Measurements from ENCODE around the gene LRP1-AS. TPM values are rescaled to one million over a fixed set of nuclear protein-coding genes. Genes with fewer than 3 reads are reported as not detected.

The LRP1-AS gene
- total RNA-seq, 1 experiment from 2014 or later: not detected

GRCh38 chr12:57153415-57153997 lies 6.1 kb upstream of the LRP1-AS start:
- CTCF ChIA-PET: interaction anchor here (1.7 kb wide), 1 partner anchor 22 kb away, joined by 7 read pairs; no protein-coding TSS in a partner anchor
- POLR2A ChIA-PET: interaction anchor here (0.6 kb wide), 1 partner anchor 31 kb away, joined by 3 read pairs; no protein-coding TSS in a partner anchor
- Mint-ChIP-seq H3K4me3 (no peak overlapping the region), H3K4me1 (peaks cover 4% of the 10 kb centered on the region; the same call in 1 of the 2 replicates), H3K27me3 (ENCODE audit: low read depth) (no peaks in the 10 kb centered on the region), H3K9me3 (no peaks in the 10 kb centered on the region), H3K36me3 (peaks cover 51% of the 10 kb centered on the region), H3K27ac (no peak overlapping the region)
- TF ChIP-seq, protein P1, sequence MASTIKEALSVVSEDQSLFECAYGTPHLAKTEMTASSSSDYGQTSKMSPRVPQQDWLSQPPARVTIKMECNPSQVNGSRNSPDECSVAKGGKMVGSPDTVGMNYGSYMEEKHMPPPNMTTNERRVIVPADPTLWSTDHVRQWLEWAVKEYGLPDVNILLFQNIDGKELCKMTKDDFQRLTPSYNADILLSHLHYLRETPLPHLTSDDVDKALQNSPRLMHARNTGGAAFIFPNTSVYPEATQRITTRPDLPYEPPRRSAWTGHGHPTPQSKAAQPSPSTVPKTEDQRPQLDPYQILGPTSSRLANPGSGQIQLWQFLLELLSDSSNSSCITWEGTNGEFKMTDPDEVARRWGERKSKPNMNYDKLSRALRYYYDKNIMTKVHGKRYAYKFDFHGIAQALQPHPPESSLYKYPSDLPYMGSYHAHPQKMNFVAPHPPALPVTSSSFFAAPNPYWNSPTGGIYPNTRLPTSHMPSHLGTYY (CRISPR knock-in tag; IDR thresholded peaks at IDR 0.05): no peak
- TF ChIP-seq GRHL2 (CRISPR knock-in tag; IDR thresholded peaks at IDR 0.05; ENCODE audit: insufficient replicate concordance, severe bottlenecking): no peak
- no peak for TF ChIP-seq ZNF416 (CRISPR knock-in tag; IDR thresholded peaks at IDR 0.05)
- TF ChIP-seq, protein P2, sequence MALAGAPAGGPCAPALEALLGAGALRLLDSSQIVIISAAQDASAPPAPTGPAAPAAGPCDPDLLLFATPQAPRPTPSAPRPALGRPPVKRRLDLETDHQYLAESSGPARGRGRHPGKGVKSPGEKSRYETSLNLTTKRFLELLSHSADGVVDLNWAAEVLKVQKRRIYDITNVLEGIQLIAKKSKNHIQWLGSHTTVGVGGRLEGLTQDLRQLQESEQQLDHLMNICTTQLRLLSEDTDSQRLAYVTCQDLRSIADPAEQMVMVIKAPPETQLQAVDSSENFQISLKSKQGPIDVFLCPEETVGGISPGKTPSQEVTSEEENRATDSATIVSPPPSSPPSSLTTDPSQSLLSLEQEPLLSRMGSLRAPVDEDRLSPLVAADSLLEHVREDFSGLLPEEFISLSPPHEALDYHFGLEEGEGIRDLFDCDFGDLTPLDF (CRISPR knock-in tag; IDR thresholded peaks at IDR 0.05): no peak
- TF ChIP-seq SOX15 (CRISPR knock-in tag; IDR thresholded peaks at IDR 0.05): no peak
- TF ChIP-seq ATF1 (CRISPR knock-in tag; IDR thresholded peaks at IDR 0.05): no peak
- TF ChIP-seq ZNF423 (CRISPR knock-in tag; IDR thresholded peaks at IDR 0.05): no peak
- no peak for TF ChIP-seq ELF4 (CRISPR knock-in tag; IDR thresholded peaks at IDR 0.05; ENCODE audit: low read depth)
- no peak for TF ChIP-seq USF1 (CRISPR knock-in tag; IDR thresholded peaks at IDR 0.05)
- TF ChIP-seq TP53 (CRISPR knock-in tag; IDR thresholded peaks at IDR 0.05): no peak
- no peak for TF ChIP-seq PRRX2 (CRISPR knock-in tag; IDR thresholded peaks at IDR 0.05)
- DNase-seq (ENCODE audit: low spot score) (no peak), ATAC-seq (no peak)

DNA sequence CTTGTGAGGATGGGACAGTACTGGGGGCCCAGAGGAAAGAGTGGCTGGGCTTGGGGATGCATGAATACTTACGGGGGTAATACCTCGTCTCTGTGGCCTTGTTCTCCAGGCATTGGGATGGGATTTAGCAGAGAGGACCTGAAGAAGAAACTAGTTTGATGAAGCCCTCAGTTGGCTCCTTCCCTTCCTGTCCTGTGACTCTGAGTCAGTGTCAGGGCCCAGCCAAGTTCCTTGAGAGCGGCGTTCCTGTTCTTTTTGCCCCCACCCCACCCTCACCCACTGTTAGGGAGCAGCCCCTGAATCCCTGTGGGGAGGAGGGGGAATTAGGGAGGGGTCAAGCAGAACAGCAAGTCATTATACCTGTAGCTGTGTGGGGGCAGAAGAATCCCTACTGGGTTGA lies 5.2 kb upstream of the LRP1-AS start:
- no peaks in the 10 kb centered on the region for H3K27me3 Mint-ChIP-seq (ENCODE audit: low read depth)
- ChIA-PET CTCF (interaction anchor here (1.5 to 2.4 kb wide), 2 partner anchors 23 to 29 kb away, joined by 7 to 8 read pairs; no protein-coding TSS in a partner anchor), POLR2A (no interaction called here)
- peaks cover 44% of the 10 kb centered on the region for H3K36me3 Mint-ChIP-seq
- no peak for DNase-seq (ENCODE audit: low spot score)
- no peak overlapping the region for H3K4me3 Mint-ChIP-seq
- ATAC-seq: no peak
- no peak overlapping the region for H3K27ac Mint-ChIP-seq
- peaks cover 4% of the 10 kb centered on the region; the same call in 1 of the 2 replicates for H3K4me1 Mint-ChIP-seq
- H3K9me3 Mint-ChIP-seq: no peaks in the 10 kb centered on the region
- TF ChIP-seq ZBTB43 (CRISPR knock-in tag; IDR thresholded peaks at IDR 0.05) (no peak), ZNF263 (CRISPR knock-in tag; IDR thresholded peaks at IDR 0.05; ENCODE audit: low read depth) (no peak), TEAD1 (CRISPR knock-in tag; IDR thresholded peaks at IDR 0.05) (no peak), USF1 (CRISPR knock-in tag; IDR thresholded peaks at IDR 0.05) (no peak), MLX (CRISPR knock-in tag; IDR thresholded peaks at IDR 0.05) (no peak), TEAD4 (CRISPR knock-in tag; IDR thresholded peaks at IDR 0.05) (no peak), TP53 (CRISPR knock-in tag; IDR thresholded peaks at IDR 0.05) (no peak), SMAD3 (CRISPR knock-in tag; IDR thresholded peaks at IDR 0.05; ENCODE audit: borderline replicate concordance) (no peak), ZNF423 (CRISPR knock-in tag; IDR thresholded peaks at IDR 0.05) (no peak), ESRRA (CRISPR knock-in tag; IDR thresholded peaks at IDR 0.05; ENCODE audit: borderline replicate concordance) (no peak)
- TF ChIP-seq, protein P3, sequence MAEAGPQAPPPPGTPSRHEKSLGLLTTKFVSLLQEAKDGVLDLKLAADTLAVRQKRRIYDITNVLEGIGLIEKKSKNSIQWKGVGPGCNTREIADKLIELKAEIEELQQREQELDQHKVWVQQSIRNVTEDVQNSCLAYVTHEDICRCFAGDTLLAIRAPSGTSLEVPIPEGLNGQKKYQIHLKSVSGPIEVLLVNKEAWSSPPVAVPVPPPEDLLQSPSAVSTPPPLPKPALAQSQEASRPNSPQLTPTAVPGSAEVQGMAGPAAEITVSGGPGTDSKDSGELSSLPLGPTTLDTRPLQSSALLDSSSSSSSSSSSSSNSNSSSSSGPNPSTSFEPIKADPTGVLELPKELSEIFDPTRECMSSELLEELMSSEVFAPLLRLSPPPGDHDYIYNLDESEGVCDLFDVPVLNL (CRISPR knock-in tag; IDR thresholded peaks at IDR 0.05; ENCODE audit: borderline replicate concordance, low read depth): no peak
- TF ChIP-seq, protein P4, sequence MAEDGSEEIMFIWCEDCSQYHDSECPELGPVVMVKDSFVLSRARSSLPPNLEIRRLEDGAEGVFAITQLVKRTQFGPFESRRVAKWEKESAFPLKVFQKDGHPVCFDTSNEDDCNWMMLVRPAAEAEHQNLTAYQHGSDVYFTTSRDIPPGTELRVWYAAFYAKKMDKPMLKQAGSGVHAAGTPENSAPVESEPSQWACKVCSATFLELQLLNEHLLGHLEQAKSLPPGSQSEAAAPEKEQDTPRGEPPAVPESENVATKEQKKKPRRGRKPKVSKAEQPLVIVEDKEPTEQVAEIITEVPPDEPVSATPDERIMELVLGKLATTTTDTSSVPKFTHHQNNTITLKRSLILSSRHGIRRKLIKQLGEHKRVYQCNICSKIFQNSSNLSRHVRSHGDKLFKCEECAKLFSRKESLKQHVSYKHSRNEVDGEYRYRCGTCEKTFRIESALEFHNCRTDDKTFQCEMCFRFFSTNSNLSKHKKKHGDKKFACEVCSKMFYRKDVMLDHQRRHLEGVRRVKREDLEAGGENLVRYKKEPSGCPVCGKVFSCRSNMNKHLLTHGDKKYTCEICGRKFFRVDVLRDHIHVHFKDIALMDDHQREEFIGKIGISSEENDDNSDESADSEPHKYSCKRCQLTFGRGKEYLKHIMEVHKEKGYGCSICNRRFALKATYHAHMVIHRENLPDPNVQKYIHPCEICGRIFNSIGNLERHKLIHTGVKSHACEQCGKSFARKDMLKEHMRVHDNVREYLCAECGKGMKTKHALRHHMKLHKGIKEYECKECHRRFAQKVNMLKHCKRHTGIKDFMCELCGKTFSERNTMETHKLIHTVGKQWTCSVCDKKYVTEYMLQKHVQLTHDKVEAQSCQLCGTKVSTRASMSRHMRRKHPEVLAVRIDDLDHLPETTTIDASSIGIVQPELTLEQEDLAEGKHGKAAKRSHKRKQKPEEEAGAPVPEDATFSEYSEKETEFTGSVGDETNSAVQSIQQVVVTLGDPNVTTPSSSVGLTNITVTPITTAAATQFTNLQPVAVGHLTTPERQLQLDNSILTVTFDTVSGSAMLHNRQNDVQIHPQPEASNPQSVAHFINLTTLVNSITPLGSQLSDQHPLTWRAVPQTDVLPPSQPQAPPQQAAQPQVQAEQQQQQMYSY (CRISPR knock-in tag; IDR thresholded peaks at IDR 0.05): no peak
- TF ChIP-seq, protein P5, sequence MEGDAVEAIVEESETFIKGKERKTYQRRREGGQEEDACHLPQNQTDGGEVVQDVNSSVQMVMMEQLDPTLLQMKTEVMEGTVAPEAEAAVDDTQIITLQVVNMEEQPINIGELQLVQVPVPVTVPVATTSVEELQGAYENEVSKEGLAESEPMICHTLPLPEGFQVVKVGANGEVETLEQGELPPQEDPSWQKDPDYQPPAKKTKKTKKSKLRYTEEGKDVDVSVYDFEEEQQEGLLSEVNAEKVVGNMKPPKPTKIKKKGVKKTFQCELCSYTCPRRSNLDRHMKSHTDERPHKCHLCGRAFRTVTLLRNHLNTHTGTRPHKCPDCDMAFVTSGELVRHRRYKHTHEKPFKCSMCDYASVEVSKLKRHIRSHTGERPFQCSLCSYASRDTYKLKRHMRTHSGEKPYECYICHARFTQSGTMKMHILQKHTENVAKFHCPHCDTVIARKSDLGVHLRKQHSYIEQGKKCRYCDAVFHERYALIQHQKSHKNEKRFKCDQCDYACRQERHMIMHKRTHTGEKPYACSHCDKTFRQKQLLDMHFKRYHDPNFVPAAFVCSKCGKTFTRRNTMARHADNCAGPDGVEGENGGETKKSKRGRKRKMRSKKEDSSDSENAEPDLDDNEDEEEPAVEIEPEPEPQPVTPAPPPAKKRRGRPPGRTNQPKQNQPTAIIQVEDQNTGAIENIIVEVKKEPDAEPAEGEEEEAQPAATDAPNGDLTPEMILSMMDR (IDR thresholded peaks at IDR 0.05): no peak

All from WTC11 (cell line).